GM12878 (cell line): Measurements from ENCODE around the gene FADS1. TPM values are rescaled to one million over a fixed set of nuclear protein-coding genes. Genes with fewer than 3 reads are reported as not detected.

Experiments used
- CEBPZ ChIP-seq: fragments of 150-350 bp; IDR thresholded peaks from 2 replicates; pipeline ENCODE4 v1.6.1; 2016; ENCODE audit warnings: low read depth, low read length
- DPF2 ChIP-seq: fragments of 450-650 bp; IDR thresholded peaks from 2 replicates; pipeline ENCODE4 v1.6.1; 2017; ENCODE audit warnings: mild to moderate bottlenecking
- ELK1 ChIP-seq: IDR thresholded peaks from 2 replicates; pipeline ENCODE4 v1.6.1; 2012; ENCODE audit warnings: low read depth, low read length, improper control_type of control experiment
- ETV6 ChIP-seq, 2 experiments: fragments of 450-650 bp in 1 of 2; IDR thresholded peaks in 1 of 2; conservative IDR thresholded peaks in 1 of 2; 2 replicates each; pipeline ENCODE4 v1.6.1; 2014; ENCODE audit warnings: antibody characterized with exemption in 1 of 2, borderline replicate concordance in 1 of 2, low read depth in 1 of 2, mild to moderate bottlenecking in 1 of 2, moderate library complexity in 1 of 2
- HDAC2 ChIP-seq: fragments of 200-600 bp; sonication (generic); IDR thresholded peaks from 2 replicates; pipeline ENCODE4 v1.6.1; 2017
- HDGF ChIP-seq: fragments of 450-650 bp; IDR thresholded peaks from 2 replicates; pipeline ENCODE4 v1.6.1; 2016; ENCODE audit warnings: antibody characterized with exemption
- LARP7 ChIP-seq: fragments of 450-650 bp; IDR thresholded peaks from 2 replicates; pipeline ENCODE4 v1.6.1; 2017; ENCODE audit warnings: mild to moderate bottlenecking
- MLLT1 ChIP-seq: fragments of 450-650 bp; IDR thresholded peaks from 2 replicates; pipeline ENCODE4 v1.6.1; 2016; ENCODE audit warnings: mild to moderate bottlenecking
- PKNOX1 ChIP-seq: fragments of 450-650 bp; IDR thresholded peaks from 2 replicates; pipeline ENCODE4 v1.6.1; 2016; ENCODE audit warnings: mild to moderate bottlenecking
- POLR2A ChIP-seq: IDR thresholded peaks from 2 replicates; pipeline ENCODE4 v1.6.1; 2011; ENCODE audit warnings: low read depth, mild to moderate bottlenecking, low read length
- RAD21 ChIP-seq: IDR thresholded peaks from 2 replicates; pipeline ENCODE4 v1.6.1; 2011; ENCODE audit warnings: mild to moderate bottlenecking, low read depth, low read length, moderate library complexity; ENCODE audit not compliant: insufficient read depth
- RAD51 ChIP-seq: fragments of 450-650 bp; IDR thresholded peaks from 2 replicates; pipeline ENCODE4 v1.6.1; 2016; ENCODE audit warnings: moderate library complexity, mild to moderate bottlenecking, inconsistent platforms
- RCOR1 ChIP-seq: conservative IDR thresholded peaks from 2 replicates; pipeline ENCODE4 v1.6.1; 2012; ENCODE audit warnings: low read depth, low read length, improper control_type of control experiment
- RELA ChIP-seq: fragments of 450-650 bp; IDR thresholded peaks from 2 replicates; pipeline ENCODE4 v1.8.0; 2014; ENCODE audit warnings: borderline replicate concordance; ENCODE audit not compliant: partially characterized antibody
- RUNX3 ChIP-seq: IDR thresholded peaks from 2 replicates; pipeline ENCODE4 v1.6.1; 2012; ENCODE audit warnings: low read length, inconsistent platforms
- SMAD1 ChIP-seq: fragments of 450-650 bp; IDR thresholded peaks from 2 replicates; pipeline ENCODE4 v1.6.1; 2018; ENCODE audit warnings: mild to moderate bottlenecking, low read depth; ENCODE audit not compliant: partially characterized antibody
- STAT3 ChIP-seq: IDR thresholded peaks from 2 replicates; pipeline ENCODE4 v1.6.1; 2011; ENCODE audit warnings: low read depth, low read length, improper control_type of control experiment
- SUPT20H ChIP-seq: IDR thresholded peaks from 2 replicates; pipeline ENCODE4 v1.6.1; 2011; ENCODE audit warnings: low read depth, mild to moderate bottlenecking, low read length, moderate library complexity, borderline replicate concordance; ENCODE audit not compliant: control insufficient read depth
- TARDBP ChIP-seq: IDR thresholded peaks from 2 replicates; pipeline ENCODE4 v1.6.1; 2016; ENCODE audit warnings: borderline replicate concordance
- USF1 ChIP-seq: IDR thresholded peaks from 2 replicates; pipeline ENCODE4 v1.6.1; 2011; ENCODE audit warnings: borderline replicate concordance, low read depth, mild to moderate bottlenecking, moderate library complexity, mixed read lengths, low read length; ENCODE audit not compliant: insufficient read depth; ENCODE audit errors: extremely low read length
- ZNF217 ChIP-seq: fragments of 450-650 bp; IDR thresholded peaks from 2 replicates; pipeline ENCODE4 v1.6.1; 2017; ENCODE audit warnings: antibody characterized with exemption, mild to moderate bottlenecking
- polyA plus RNA-seq, 11 experiments: library from polyadenylated mRNA; depleted of rRNA in 4 of 11; unstranded in 6 of 11; stranded (reverse) in 5 of 11; fragments of >200 nt; fragmentation: Nextera tagmentation in 4 of 11; fragmentation: Illumina TruSeq in 1 of 11; extraction: Ambion mirVana in 4 of 11; extraction: Trizol in 1 of 11; gene quantifications; 1 replicate in 1 of 11; 2 replicates in 10 of 11; pipeline versions ENCODE4 v1.2.1 to v1.2.3, GENCODE V29; 2011 to 2016; ENCODE audit warnings: inconsistent platforms in 2 of 11, missing spikeins in 2 of 11, low read depth in 1 of 11
- total RNA-seq, 4 experiments: library from RNA; depleted of rRNA in 3 of 4; stranded (reverse); fragments of >200 nt in 3 of 4; fragmentation: Illumina TruSeq in 1 of 4; extraction: Trizol in 1 of 4; gene quantifications; 2 replicates each; pipeline versions ENCODE4 v1.2.1 to v1.2.3, GENCODE V29; 2013 to 2021

Gene FADS1
- total and polyA plus RNA-seq, 10 of the 15 experiments (the other 5 are each of a cell fraction or from before 2014, with no cell fraction given), result 8.8 to 73.9 (median 39.0) TPM

GRCh38 chr11:61792310-61793082 is 24.3 kb downstream of the FADS1 start, which contains the start of the genes FEN1 and TMEM258 (continued):
- TF ChIP-seq CEBPZ (no peak), LARP7 (peak; percentile 16; the same call in 1 of the 2 replicates), RCOR1 (no peak), POLR2A (peak; percentile 98), MLLT1 (peak; percentile 89), TARDBP (peak; percentile 72; the same call in 1 of the 2 replicates), DPF2 (peak; percentile 19), RAD51 (peak; percentile 99), STAT3 (no peak), SMAD1 (peak; percentile 71), USF1 (peak; percentile 99), RUNX3 (0 out of 2 replicates have a peak, but pooled peaks have one; percentile 8), PKNOX1 (peak; percentile 66), HDGF (peak; percentile 82; the same call in 1 of the 2 replicates), HDAC2 (no peak), ZNF217 (no peak), RELA (peak; percentile 81), ELK1 (peak; percentile 89), SUPT20H (no peak), RAD21 (no peak), ETV6 (conservative IDR thresholded peaks at IDR 0.05 in 1 of 2, IDR thresholded peaks at IDR 0.05 in 1 of 2; ENCODE audit: borderline replicate concordance in 1 of 2, low read depth in 1 of 2) (no peak)
